ENCODE results near the gene MX2.
"Not testable (repeated sequence)": the region's sequence is repeated elsewhere in the genome, so short reads cannot be mapped to it uniquely, and the experiment has no call there.

The MX2 gene

GRCh38 chr21:41387824-41388223 lies 26.0 kb downstream of the MX2 start:
- no peak for DNase-seq

GRCh38 chr21:41388259-41388658 lies 26.4 kb downstream of the MX2 start:
- DNase-seq = no peak

- DNase-seq = no peak
These were observed 28.3 kb downstream of the MX2 start for GRCh38 chr21:41390043-41390639.

- DNase-seq = no peak
These were observed 32.1 kb downstream of the MX2 start for GRCh38 chr21:41393876-41394465.

GRCh38 chr21:41396558-41397075 lies 34.8 kb downstream of the MX2 start:
- peak; percentile 73 to 81 for DNase-seq

GRCh38 chr21:41397471-41397891 lies 35.7 kb downstream of the MX2 start:
- DNase-seq = peak; percentile 35

- peak in 1 of 2 donors; percentile 21 for DNase-seq
These were observed 36.4 kb downstream of the MX2 start for GRCh38 chr21:41398251-41398650.

- DNase-seq = no peak
These were observed 37.0 kb downstream of the MX2 start for GRCh38 chr21:41398831-41399230.

- DNase-seq = no peak
These were observed 37.5 kb downstream of the MX2 start for GRCh38 chr21:41399246-41399800.

GRCh38 chr21:41402231-41402630 lies 40.4 kb downstream of the MX2 start:
- DNase-seq = no peak

GRCh38 chr21:41402796-41403195 lies 41.0 kb downstream of the MX2 start:
- DNase-seq = no peak

GRCh38 chr21:41403331-41403730 lies 41.5 kb downstream of the MX2 start:
- no peak for DNase-seq

- DNase-seq = no peak
These were observed 42.1 kb downstream of the MX2 start for GRCh38 chr21:41403966-41404365.

- DNase-seq = peak; percentile 41 to 48
These were observed 43.5 kb downstream of the MX2 start for GRCh38 chr21:41405321-41405720.

GRCh38 chr21:41406340-41406739 lies 44.5 kb downstream of the MX2 start:
- DNase-seq = peak; percentile 96 to 97

GRCh38 chr21:41407541-41408460 lies 46.0 kb downstream of the MX2 start:
- no peak for DNase-seq

- no peak for DNase-seq
These were observed 48.5 kb downstream of the MX2 start for GRCh38 chr21:41410361-41410760.

GRCh38 chr21:41410767-41411448 lies 49.1 kb downstream of the MX2 start:
- no peak for DNase-seq

GRCh38 chr21:41411449-41412089 lies 49.7 kb downstream of the MX2 start:
- no peak for DNase-seq

- DNase-seq = not testable (repeated sequence)
These were observed 55.7 kb downstream of the MX2 start for GRCh38 chr21:41417505-41417904.

GRCh38 chr21:41418393-41418792 lies 56.6 kb downstream of the MX2 start:
- no peak for DNase-seq

Data from inflammatory macrophage treated with lipopolysaccharide for 1 hour (primary cell).